Effector memory CD4-positive, alpha-beta T cell (primary cell): ENCODE measurements around the gene RPS16.
"Not testable (repeated sequence)": the region's sequence is repeated elsewhere in the genome, so short reads cannot be mapped to it uniquely, and the experiment has no call there.

ENCODE experiments used
- DNase-seq, 3 donors: peaks; one replicate each; pipeline ENCODE4 v3.0.0-alpha.2; 2020
- H3K27ac ChIP-seq: 2 replicates; pipeline ENCODE4 v1.7.0; 2013; ENCODE audit warnings: mild to moderate bottlenecking, low read length, moderate library complexity; ENCODE audit not compliant: insufficient read depth, poor library complexity, severe bottlenecking
- H3K27me3 ChIP-seq: replicated peaks from 2 replicates; pipeline ENCODE4 v1.7.0; 2013; ENCODE audit warnings: mild to moderate bottlenecking, low read length; ENCODE audit not compliant: insufficient read depth, control insufficient read depth, poor library complexity, severe bottlenecking
- H3K36me3 ChIP-seq: 2 replicates; pipeline ENCODE4 v1.7.0; 2013; ENCODE audit warnings: mild to moderate bottlenecking, low read length, moderate library complexity; ENCODE audit not compliant: control insufficient read depth, insufficient read depth
- H3K4me1 ChIP-seq: 2 replicates; pipeline ENCODE4 v1.7.0; 2013; ENCODE audit warnings: low read length, mild to moderate bottlenecking; ENCODE audit not compliant: control insufficient read depth, insufficient read depth, poor library complexity, severe bottlenecking
- H3K4me3 ChIP-seq: 2 replicates; pipeline ENCODE4 v1.7.0; 2013; ENCODE audit warnings: low read length, low read depth, mild to moderate bottlenecking; ENCODE audit not compliant: insufficient read depth, poor library complexity, severe bottlenecking
- H3K9me3 ChIP-seq: 2 replicates; pipeline ENCODE4 v1.7.0; 2013; ENCODE audit warnings: mild to moderate bottlenecking, low read length, moderate library complexity; ENCODE audit not compliant: control insufficient read depth
- total RNA-seq, 3 donors: gene quantifications; one replicate each; lab custom pipeline; 2026; lab: John Stamatoyannopoulos, UW

Gene RPS16
- 506 to 737 (median 568) reads per million in 3 donors for total RNA-seq

- Histone ChIP-seq H3K4me3 (peak within 1 kb of the TSS; percentile 93), H3K36me3 (peaks cover 27% of the 10 kb centered on the region), H3K4me1 (peaks cover 25% of the 10 kb centered on the region), H3K27me3 (no peaks in the 10 kb centered on the region), H3K9me3 (no peaks in the 10 kb centered on the region), H3K27ac (peak within 1 kb of the TSS; percentile 94)
- peak; percentile 98 to 99 (median 98) for DNase-seq
These were observed at the start of gene RPS16 for GRCh38 chr19:39435499-39436349. TSS of gene RPS16 (minus strand) at chr19:39435949. CDS start at chr19:39435895, 54 bp downstream.

- no peak for DNase-seq
- Histone ChIP-seq H3K9me3 (no peaks in the 10 kb centered on the region), H3K27me3 (no peaks in the 10 kb centered on the region), H3K36me3 (peaks cover 22% of the 10 kb centered on the region), H3K4me1 (peaks cover 14% of the 10 kb centered on the region), H3K27ac (no peak overlapping the region), H3K4me3 (no peak overlapping the region)
These were observed 47.4 kb upstream of the RPS16 start for GRCh38 chr19:39483141-39483540.

GRCh38 chr19:39481676-39482075 lies 45.9 kb upstream of the RPS16 start:
- Histone ChIP-seq H3K36me3 (peaks cover 14% of the 10 kb centered on the region), H3K27ac (peak overlapping the region; percentile 79), H3K27me3 (no peaks in the 10 kb centered on the region), H3K4me3 (peak overlapping the region; percentile 91), H3K4me1 (peaks cover 14% of the 10 kb centered on the region), H3K9me3 (no peaks in the 10 kb centered on the region)
- DNase-seq: no peak

GRCh38 chr19:39481229-39481545 lies 45.4 kb upstream of the RPS16 start:
- DNase-seq: no peak
- Histone ChIP-seq H3K9me3 (no peaks in the 10 kb centered on the region), H3K4me3 (peak overlapping the region; percentile 91), H3K4me1 (peaks cover 14% of the 10 kb centered on the region), H3K27ac (peak overlapping the region; percentile 79), H3K27me3 (no peaks in the 10 kb centered on the region), H3K36me3 (peaks cover 15% of the 10 kb centered on the region)

GRCh38 chr19:39480337-39481228 lies 44.8 kb upstream of the RPS16 start, which contains the start of gene TIMM50:
TSS of gene TIMM50 (plus strand) at chr19:39480838. CDS start at chr19:39480854, 16 bp downstream.
- Histone ChIP-seq H3K4me3 (peak within 1 kb of the TSS; percentile 91), H3K9me3 (no peaks in the 10 kb centered on the region), H3K27me3 (no peaks in the 10 kb centered on the region), H3K4me1 (peaks cover 14% of the 10 kb centered on the region), H3K36me3 (peaks cover 13% of the 10 kb centered on the region), H3K27ac (peak within 1 kb of the TSS; percentile 79)
- DNase-seq: peak; percentile 91 to 95 (median 93)

GRCh38 chr19:39479916-39480315 lies 44.2 kb upstream of the RPS16 start:
- H3K36me3 ChIP-seq: peaks cover 11% of the 10 kb centered on the region
- DNase-seq: no peak
- no peaks in the 10 kb centered on the region for H3K27me3 ChIP-seq
- H3K27ac ChIP-seq: peak overlapping the region; percentile 79
- H3K4me1 ChIP-seq: peaks cover 14% of the 10 kb centered on the region
- H3K9me3 ChIP-seq: no peaks in the 10 kb centered on the region
- H3K4me3 ChIP-seq: peak overlapping the region; percentile 91

GRCh38 chr19:39479319-39479801 lies 43.6 kb upstream of the RPS16 start:
- DNase-seq, H3K9me3 ChIP-seq, H3K4me3 ChIP-seq, H3K27me3 ChIP-seq, H3K27ac ChIP-seq: not testable (repeated sequence)
- Histone ChIP-seq H3K4me1 (peaks cover 14% of the 10 kb centered on the region), H3K36me3 (peaks cover 17% of the 10 kb centered on the region)

GRCh38 chr19:39475748-39476147 lies 40.0 kb upstream of the RPS16 start:
- peaks cover 4% of the 10 kb centered on the region for H3K4me1 ChIP-seq
- peaks cover 52% of the 10 kb centered on the region for H3K36me3 ChIP-seq
- no peaks in the 10 kb centered on the region for H3K27me3 ChIP-seq
- H3K9me3 ChIP-seq: no peaks in the 10 kb centered on the region
- no peak overlapping the region for H3K4me3 ChIP-seq
- DNase-seq: no peak
- H3K27ac ChIP-seq: no peak overlapping the region

- no peak overlapping the region for H3K27ac ChIP-seq
- no peaks in the 10 kb centered on the region for H3K27me3 ChIP-seq
- no peak overlapping the region for H3K4me3 ChIP-seq
- peak; percentile 37 to 52 (median 52) for DNase-seq
- H3K9me3 ChIP-seq: no peaks in the 10 kb centered on the region
- H3K4me1 ChIP-seq: no peaks in the 10 kb centered on the region
- peaks cover 68% of the 10 kb centered on the region for H3K36me3 ChIP-seq
These were observed 38.4 kb upstream of the RPS16 start for GRCh38 chr19:39474139-39474620.
